HL-60 (cell line): ENCODE results near the gene SNW1.

ENCODE experiments used
- CTCF ChIP-seq: IDR thresholded peaks from one replicate; pipeline ENCODE4 v1.5.1; 2011; ENCODE audit warnings: low read length, control low read depth, inconsistent platforms; ENCODE audit not compliant: insufficient read depth
- TF ChIP-seq, protein P1 (sequence below): IDR thresholded peaks from 2 replicates; pipeline ENCODE4 v1.6.1; 2012; ENCODE audit warnings: low read depth; ENCODE audit not compliant: insufficient replicate concordance

GRCh38 chr14:77752799-77753516 is 8.0 kb downstream of the SNW1 start:
- TF ChIP-seq CTCF: no peak
- TF ChIP-seq, protein P1, sequence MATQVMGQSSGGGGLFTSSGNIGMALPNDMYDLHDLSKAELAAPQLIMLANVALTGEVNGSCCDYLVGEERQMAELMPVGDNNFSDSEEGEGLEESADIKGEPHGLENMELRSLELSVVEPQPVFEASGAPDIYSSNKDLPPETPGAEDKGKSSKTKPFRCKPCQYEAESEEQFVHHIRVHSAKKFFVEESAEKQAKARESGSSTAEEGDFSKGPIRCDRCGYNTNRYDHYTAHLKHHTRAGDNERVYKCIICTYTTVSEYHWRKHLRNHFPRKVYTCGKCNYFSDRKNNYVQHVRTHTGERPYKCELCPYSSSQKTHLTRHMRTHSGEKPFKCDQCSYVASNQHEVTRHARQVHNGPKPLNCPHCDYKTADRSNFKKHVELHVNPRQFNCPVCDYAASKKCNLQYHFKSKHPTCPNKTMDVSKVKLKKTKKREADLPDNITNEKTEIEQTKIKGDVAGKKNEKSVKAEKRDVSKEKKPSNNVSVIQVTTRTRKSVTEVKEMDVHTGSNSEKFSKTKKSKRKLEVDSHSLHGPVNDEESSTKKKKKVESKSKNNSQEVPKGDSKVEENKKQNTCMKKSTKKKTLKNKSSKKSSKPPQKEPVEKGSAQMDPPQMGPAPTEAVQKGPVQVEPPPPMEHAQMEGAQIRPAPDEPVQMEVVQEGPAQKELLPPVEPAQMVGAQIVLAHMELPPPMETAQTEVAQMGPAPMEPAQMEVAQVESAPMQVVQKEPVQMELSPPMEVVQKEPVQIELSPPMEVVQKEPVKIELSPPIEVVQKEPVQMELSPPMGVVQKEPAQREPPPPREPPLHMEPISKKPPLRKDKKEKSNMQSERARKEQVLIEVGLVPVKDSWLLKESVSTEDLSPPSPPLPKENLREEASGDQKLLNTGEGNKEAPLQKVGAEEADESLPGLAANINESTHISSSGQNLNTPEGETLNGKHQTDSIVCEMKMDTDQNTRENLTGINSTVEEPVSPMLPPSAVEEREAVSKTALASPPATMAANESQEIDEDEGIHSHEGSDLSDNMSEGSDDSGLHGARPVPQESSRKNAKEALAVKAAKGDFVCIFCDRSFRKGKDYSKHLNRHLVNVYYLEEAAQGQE: no peak
